Measurements from ENCODE around the gene CDH13. TPM values are rescaled to one million over a fixed set of nuclear protein-coding genes. Genes with fewer than 3 reads are reported as not detected.

CDH13 gene
- total and polyA plus RNA-seq, 2 experiments from 2014 or later = 1.6 to 4.4 TPM

GRCh38 chr16:82915139-82915824, 288.5 kb downstream of the CDH13 start:
- TF ChIP-seq REST (IDR thresholded peaks at IDR 0.05; ENCODE audit: unreplicated experiment) = no peak
- no peak for TF ChIP-seq ETS1 (IDR thresholded peaks at IDR 0.05)
- no peak for TF ChIP-seq EZH2phosphoT487 (IDR thresholded peaks at IDR 0.05; ENCODE audit: unreplicated experiment)
- Mint-ChIP-seq H3K27ac (no peak overlapping the region), H3K4me3 (no peak overlapping the region), H3K4me1 (peaks cover 5% of the 10 kb centered on the region), H3K9me3 (peaks cover 3% of the 10 kb centered on the region; the same call in 2 of the 3 replicates), H3K36me3 (ENCODE audit: low read depth) (no peaks in the 10 kb centered on the region), H3K27me3 (ENCODE audit: insufficient read depth, low read depth, poor library complexity) (peaks cover 2% of the 10 kb centered on the region)
- Histone ChIP-seq H3K9me2 (ENCODE audit: insufficient read depth) (no peaks in the 10 kb centered on the region), H3K79me2 (replicated peaks; ENCODE audit: insufficient read depth) (no peaks in the 10 kb centered on the region), H3K4me2 (no peak overlapping the region), H3K36me3 (ENCODE audit: insufficient read depth) (no peaks in the 10 kb centered on the region), H3F3A (replicated peaks; ENCODE audit: low read depth) (no peaks in the 10 kb centered on the region), H3K4me3 (no peak overlapping the region), H2AFZ (no peak overlapping the region), H3K27ac (ENCODE audit: low read depth) (no peak overlapping the region), H3K27me3 (ENCODE audit: insufficient read depth) (no peaks in the 10 kb centered on the region), H3K4me1 (ENCODE audit: insufficient read depth) (peaks cover 3% of the 10 kb centered on the region; the same call in 1 of the 2 replicates), H4K20me1 (replicated peaks; ENCODE audit: insufficient read depth) (no peaks in the 10 kb centered on the region)
- no peak for DNase-seq (ENCODE audit: low spot score)
- ATAC-seq = no peak

GRCh38 chr16:82917886-82918595, 291.3 kb downstream of the CDH13 start:
- ATAC-seq (no peak), DNase-seq (ENCODE audit: low spot score) (no peak)
- H3K4me1 ChIP-seq (ENCODE audit: insufficient read depth) = peaks cover 3% of the 10 kb centered on the region; the same call in 1 of the 2 replicates
- Mint-ChIP-seq H3K4me1 (peaks cover 5% of the 10 kb centered on the region), H3K36me3 (ENCODE audit: low read depth) (no peaks in the 10 kb centered on the region), H3K27me3 (ENCODE audit: insufficient read depth, low read depth, poor library complexity) (no peaks in the 10 kb centered on the region), H3K4me3 (no peak overlapping the region), H3K27ac (no peak overlapping the region), H3K9me3 (no peaks in the 10 kb centered on the region)
- no peak overlapping the region for H2AFZ ChIP-seq
- no peaks in the 10 kb centered on the region for H3K9me2 ChIP-seq (ENCODE audit: insufficient read depth)
- H3K4me3 ChIP-seq = no peak overlapping the region
- H3K79me2 ChIP-seq (replicated peaks; ENCODE audit: insufficient read depth) = no peaks in the 10 kb centered on the region
- H4K20me1 ChIP-seq (replicated peaks; ENCODE audit: insufficient read depth) = no peaks in the 10 kb centered on the region
- H3K27me3 ChIP-seq (ENCODE audit: insufficient read depth) = no peaks in the 10 kb centered on the region
- no peak overlapping the region for H3K27ac ChIP-seq (ENCODE audit: low read depth)
- no peaks in the 10 kb centered on the region for H3K36me3 ChIP-seq (ENCODE audit: insufficient read depth)
- TF ChIP-seq CTCF (conservative IDR thresholded peaks at IDR 0.05; ENCODE audit: low read depth in 2 of 2) (no peak), ETS1 (IDR thresholded peaks at IDR 0.05) (no peak), CREB1 (CRISPR knock-in tag; IDR thresholded peaks at IDR 0.05; ENCODE audit: low read depth) (no peak), ZNF114 (CRISPR knock-in tag; IDR thresholded peaks at IDR 0.05) (no peak), NANOG (IDR thresholded peaks at IDR 0.05; ENCODE audit: borderline replicate concordance) (no peak), ZNF331 (CRISPR knock-in tag; IDR thresholded peaks at IDR 0.05; ENCODE audit: low read depth) (no peak), REST (IDR thresholded peaks at IDR 0.05; ENCODE audit: unreplicated experiment) (no peak), EZH2 (IDR thresholded peaks at IDR 0.05; ENCODE audit: low read depth, unreplicated experiment) (no peak)
- H3K4me2 ChIP-seq = no peak overlapping the region
- no peaks in the 10 kb centered on the region for H3F3A ChIP-seq (replicated peaks; ENCODE audit: low read depth)

Measured in GM23338 (cell line).